Testis (tissue), 2 donors: ENCODE measurements around the gene POLR2J.

Experiments
- POLR2A ChIP-seq: fragments of 450-650 bp; IDR thresholded peaks from one replicate; pipeline ENCODE4 v1.6.1; 2017; ENCODE audit warnings: antibody characterized with exemption, mild to moderate bottlenecking, moderate library complexity
- TF ChIP-seq, protein P1 (sequence below), 3 experiments: fragments of 450-650 bp in 2 of 3; fragments of 200-600 bp in 1 of 3; sonication (generic) in 1 of 3; IDR thresholded peaks; one replicate each; pipeline ENCODE4 v1.5.1; 2016 to 2019; ENCODE audit warnings: antibody characterized with exemption in 3 of 3, mild to moderate bottlenecking in 2 of 3, moderate library complexity in 1 of 3

DNA sequence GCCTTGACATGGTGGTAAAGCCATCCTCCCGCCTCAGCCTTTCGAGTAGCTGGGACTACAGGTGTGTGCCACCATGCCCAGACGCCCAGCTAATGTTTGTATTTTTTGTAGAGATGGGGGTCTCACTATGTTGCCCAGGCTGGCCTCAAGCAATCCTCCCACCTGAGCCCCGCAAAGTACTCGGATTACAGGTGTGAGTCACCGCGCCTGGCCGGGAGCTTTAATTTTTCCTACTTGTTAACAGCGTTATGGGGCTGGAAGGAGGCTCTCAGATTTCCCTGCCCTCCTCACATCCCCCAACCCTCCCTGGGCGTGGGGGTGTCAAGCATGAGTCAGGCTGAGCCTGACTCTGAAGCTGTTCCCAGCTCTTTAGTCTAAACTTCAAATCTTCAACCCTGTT lies 22.4 kb downstream of the POLR2J start:
- TF ChIP-seq, protein P1, sequence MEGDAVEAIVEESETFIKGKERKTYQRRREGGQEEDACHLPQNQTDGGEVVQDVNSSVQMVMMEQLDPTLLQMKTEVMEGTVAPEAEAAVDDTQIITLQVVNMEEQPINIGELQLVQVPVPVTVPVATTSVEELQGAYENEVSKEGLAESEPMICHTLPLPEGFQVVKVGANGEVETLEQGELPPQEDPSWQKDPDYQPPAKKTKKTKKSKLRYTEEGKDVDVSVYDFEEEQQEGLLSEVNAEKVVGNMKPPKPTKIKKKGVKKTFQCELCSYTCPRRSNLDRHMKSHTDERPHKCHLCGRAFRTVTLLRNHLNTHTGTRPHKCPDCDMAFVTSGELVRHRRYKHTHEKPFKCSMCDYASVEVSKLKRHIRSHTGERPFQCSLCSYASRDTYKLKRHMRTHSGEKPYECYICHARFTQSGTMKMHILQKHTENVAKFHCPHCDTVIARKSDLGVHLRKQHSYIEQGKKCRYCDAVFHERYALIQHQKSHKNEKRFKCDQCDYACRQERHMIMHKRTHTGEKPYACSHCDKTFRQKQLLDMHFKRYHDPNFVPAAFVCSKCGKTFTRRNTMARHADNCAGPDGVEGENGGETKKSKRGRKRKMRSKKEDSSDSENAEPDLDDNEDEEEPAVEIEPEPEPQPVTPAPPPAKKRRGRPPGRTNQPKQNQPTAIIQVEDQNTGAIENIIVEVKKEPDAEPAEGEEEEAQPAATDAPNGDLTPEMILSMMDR (IDR thresholded peaks at IDR 0.05): no peak
- TF ChIP-seq POLR2A: no peak
